Fibroblast of mammary gland (primary cell): ENCODE measurements around the gene ALKBH5.

ENCODE experiments used
- DNase-seq: peaks from one replicate; pipeline ENCODE4 v3.0.0-alpha.2; 2010; ENCODE audit warnings: low read depth
- H3K4me3 ChIP-seq: 2 replicates; pipeline ENCODE4 v1.5.1; 2011; ENCODE audit warnings: low read depth, mild to moderate bottlenecking, low read length, moderate library complexity; ENCODE audit not compliant: control insufficient read depth
- TF ChIP-seq, protein P1 (sequence below): conservative IDR thresholded peaks from 2 replicates; pipeline ENCODE4 v1.5.1; 2011; ENCODE audit warnings: low read depth, low read length, inconsistent platforms; ENCODE audit not compliant: control insufficient read depth, insufficient read depth

Gene ALKBH5

GRCh38 chr17:18194804-18195203 is 11.2 kb downstream of the ALKBH5 start:
- DNase-seq, result no peak
- TF ChIP-seq, protein P1, sequence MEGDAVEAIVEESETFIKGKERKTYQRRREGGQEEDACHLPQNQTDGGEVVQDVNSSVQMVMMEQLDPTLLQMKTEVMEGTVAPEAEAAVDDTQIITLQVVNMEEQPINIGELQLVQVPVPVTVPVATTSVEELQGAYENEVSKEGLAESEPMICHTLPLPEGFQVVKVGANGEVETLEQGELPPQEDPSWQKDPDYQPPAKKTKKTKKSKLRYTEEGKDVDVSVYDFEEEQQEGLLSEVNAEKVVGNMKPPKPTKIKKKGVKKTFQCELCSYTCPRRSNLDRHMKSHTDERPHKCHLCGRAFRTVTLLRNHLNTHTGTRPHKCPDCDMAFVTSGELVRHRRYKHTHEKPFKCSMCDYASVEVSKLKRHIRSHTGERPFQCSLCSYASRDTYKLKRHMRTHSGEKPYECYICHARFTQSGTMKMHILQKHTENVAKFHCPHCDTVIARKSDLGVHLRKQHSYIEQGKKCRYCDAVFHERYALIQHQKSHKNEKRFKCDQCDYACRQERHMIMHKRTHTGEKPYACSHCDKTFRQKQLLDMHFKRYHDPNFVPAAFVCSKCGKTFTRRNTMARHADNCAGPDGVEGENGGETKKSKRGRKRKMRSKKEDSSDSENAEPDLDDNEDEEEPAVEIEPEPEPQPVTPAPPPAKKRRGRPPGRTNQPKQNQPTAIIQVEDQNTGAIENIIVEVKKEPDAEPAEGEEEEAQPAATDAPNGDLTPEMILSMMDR, result no peak
- no peak overlapping the region for H3K4me3 ChIP-seq

DNA sequence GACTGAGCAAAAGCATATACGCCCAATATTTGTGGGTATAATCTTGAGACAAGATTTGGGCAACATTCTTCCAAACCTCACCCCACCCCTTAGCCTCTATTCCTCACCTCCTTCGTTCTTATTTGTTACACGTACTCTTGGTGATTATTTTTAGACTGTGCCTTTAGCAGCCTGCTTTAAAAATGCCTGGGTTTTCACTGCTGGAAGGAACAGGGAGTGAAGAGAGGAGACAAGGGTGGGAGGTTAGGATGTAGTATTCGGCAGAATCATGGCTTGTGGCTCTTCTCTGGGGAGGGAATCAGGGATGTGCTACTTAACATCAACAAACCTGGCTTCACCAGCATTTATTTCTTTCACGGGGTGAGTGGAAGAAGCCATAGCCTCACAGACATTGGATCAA is 11.6 kb downstream of the ALKBH5 start:
- TF ChIP-seq, protein P1, result no peak
- no peak for DNase-seq
- H3K4me3 ChIP-seq, result no peak overlapping the region

GRCh38 chr17:18197535-18198194 is 14.0 kb downstream of the ALKBH5 start:
- TF ChIP-seq, protein P1, result no peak
- H3K4me3 ChIP-seq, result no peak overlapping the region
- DNase-seq, result no peak

DNA sequence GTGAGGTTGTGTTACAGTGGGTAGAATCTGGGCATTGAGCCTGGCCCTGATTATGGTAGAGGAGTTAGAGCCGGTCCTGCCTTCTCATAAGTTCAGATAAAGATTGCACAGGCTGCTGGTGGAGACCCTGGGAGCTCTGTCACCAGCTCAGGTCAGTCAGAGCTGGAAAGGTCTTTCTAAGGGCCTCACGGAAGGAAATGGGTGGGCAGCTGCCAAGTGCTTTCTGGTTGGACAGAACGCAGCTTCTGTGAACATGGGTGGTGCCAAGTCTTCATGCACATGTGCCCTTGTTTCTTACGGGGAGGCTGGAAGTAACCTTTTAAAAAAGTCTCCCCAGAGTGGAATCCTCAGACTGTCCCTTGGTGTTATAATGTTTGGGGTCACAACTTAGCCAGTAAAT is 14.9 kb downstream of the ALKBH5 start:
- TF ChIP-seq, protein P1, result no peak
- DNase-seq, result no peak
- no peak overlapping the region for H3K4me3 ChIP-seq

DNA sequence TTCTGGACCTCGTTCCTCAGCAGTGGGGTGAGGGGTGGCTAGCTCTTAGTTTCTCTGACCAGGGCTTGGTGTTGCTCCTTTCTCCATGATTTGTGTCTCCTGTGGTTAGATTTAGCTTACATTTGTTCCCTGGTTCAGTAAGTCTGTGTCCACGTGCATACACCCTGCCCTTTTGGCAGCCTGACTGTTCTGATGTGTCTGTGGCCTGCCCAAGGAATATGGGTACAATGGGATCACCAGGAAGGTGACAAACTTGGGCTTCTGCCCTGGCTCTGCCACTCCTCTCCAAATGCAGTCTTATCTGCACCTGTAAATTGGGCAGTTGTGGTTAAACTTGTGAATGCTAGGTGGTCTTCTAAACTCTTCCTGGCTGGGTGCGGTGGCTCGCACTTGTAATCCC is 17.5 kb downstream of the ALKBH5 start:
- H3K4me3 ChIP-seq, result no peak overlapping the region

GRCh38 chr17:18203308-18203707 is 19.7 kb downstream of the ALKBH5 start:
- TF ChIP-seq, protein P1, result no peak
- no peak for DNase-seq
- no peak overlapping the region for H3K4me3 ChIP-seq

More for the DNA sequence above, 17.5 kb downstream of the ALKBH5 start:
- DNase-seq, result no peak
- TF ChIP-seq, protein P1, result no peak

- H3K4me3 ChIP-seq, result no peak overlapping the region
- TF ChIP-seq, protein P1, result no peak
- DNase-seq, result no peak
These were observed 22.2 kb downstream of the ALKBH5 start for GRCh38 chr17:18205861-18206260.
